Thoracic aorta (tissue), 2 donors: Measurements from ENCODE around the gene MYH15. TPM values are rescaled to one million over a fixed set of nuclear protein-coding genes. Genes with fewer than 3 reads are reported as not detected.

ENCODE experiments used
- ATAC-seq: fragments of 150-250 bp; one replicate; pipeline ENCODE4 v1.8.0; 2017; ENCODE audit warnings: low read depth; ENCODE audit not compliant: insufficient number of reproducible peaks, low FRiP score
- DNase-seq: peaks from one replicate; pipeline ENCODE4 v3.0.0-alpha.2; 2020; ENCODE audit warnings: low spot score
- H3K27ac ChIP-seq, 2 donors: fragments of 200-600 bp; sonication (generic); 1 replicate in 1 of 2; 2 replicates in 1 of 2; pipeline ENCODE4 v1.5.1; 2016; ENCODE audit warnings: mild to moderate bottlenecking in 2 of 2, moderate library complexity in 2 of 2
- H3K27me3 ChIP-seq: fragments of 200-600 bp; sonication (generic); replicated peaks from 2 replicates; pipeline ENCODE4 v1.6.0; 2016; ENCODE audit warnings: mild to moderate bottlenecking; ENCODE audit not compliant: insufficient read depth
- H3K36me3 ChIP-seq: fragments of 200-600 bp; sonication (generic); one replicate; pipeline ENCODE4 v1.5.1; 2016
- H3K4me1 ChIP-seq, 2 donors: fragments of 200-600 bp; sonication (generic); 1 replicate in 1 of 2; 2 replicates in 1 of 2; pipeline versions ENCODE4 v1.5.1 to v1.6.0; 2016; ENCODE audit warnings: low read depth in 2 of 2, mild to moderate bottlenecking in 1 of 2; ENCODE audit not compliant: control insufficient read depth in 1 of 2
- H3K4me3 ChIP-seq: fragments of 200-600 bp; sonication (generic); 2 replicates; pipeline ENCODE4 v1.5.1; 2016; ENCODE audit warnings: mild to moderate bottlenecking
- H3K9me3 ChIP-seq: fragments of 200-600 bp; sonication (generic); 2 replicates; pipeline ENCODE4 v1.5.1; 2016
- CTCF ChIP-seq: fragments of 200-600 bp; sonication (generic); IDR thresholded peaks from one replicate; pipeline ENCODE4 v1.5.1; 2019; ENCODE audit warnings: antibody characterized with exemption
- total RNA-seq, 2 donors: library from RNA; depleted of rRNA; stranded (reverse); fragments of >200 nt; gene quantifications; one replicate each; pipeline versions ENCODE4 v1.1.0 to v1.2.3, GENCODE V29; 2016

MYH15 gene
- total RNA-seq, 2 donors from 2014 or later = 0.14 TPM; not detected in 1

GRCh38 chr3:108511490-108511889, 1.1 kb upstream of the MYH15 start:
- DNase-seq (no peak), ATAC-seq (no peak)
- Histone ChIP-seq H3K4me3 (no peak overlapping the region), H3K36me3 (no peaks in the 10 kb centered on the region), H3K27ac (no peak overlapping the region), H3K9me3 (no peaks in the 10 kb centered on the region), H3K27me3 (no peaks in the 10 kb centered on the region), H3K4me1 (no peaks in the 10 kb centered on the region)
- no peak for TF ChIP-seq CTCF

- no peaks in the 10 kb centered on the region for H3K4me1 ChIP-seq
- no peak overlapping the region for H3K4me3 ChIP-seq
- no peaks in the 10 kb centered on the region for H3K27me3 ChIP-seq
- no peak for TF ChIP-seq CTCF
- DNase-seq (no peak), ATAC-seq (no peak)
- H3K27ac ChIP-seq = no peak overlapping the region
- no peaks in the 10 kb centered on the region for H3K9me3 ChIP-seq
- no peaks in the 10 kb centered on the region for H3K36me3 ChIP-seq
Observed at GRCh38 chr3:108511055-108511454, 659 bp upstream of the MYH15 start.

GRCh38 chr3:108509871-108510270, 525 bp downstream of the MYH15 start:
- H3K4me3 ChIP-seq = no peak overlapping the region
- TF ChIP-seq CTCF = no peak
- no peaks in the 10 kb centered on the region for H3K9me3 ChIP-seq
- ATAC-seq (no peak), DNase-seq (no peak)
- H3K27me3 ChIP-seq = no peaks in the 10 kb centered on the region
- H3K27ac ChIP-seq = no peak overlapping the region
- no peaks in the 10 kb centered on the region for H3K36me3 ChIP-seq
- no peaks in the 10 kb centered on the region for H3K4me1 ChIP-seq

- DNase-seq = no peak
- Histone ChIP-seq H3K9me3 (no peaks in the 10 kb centered on the region), H3K4me1 (no peaks in the 10 kb centered on the region), H3K27ac (no peak overlapping the region), H3K36me3 (no peaks in the 10 kb centered on the region), H3K27me3 (no peaks in the 10 kb centered on the region), H3K4me3 (no peak overlapping the region)
- no peak for TF ChIP-seq CTCF
- ATAC-seq = no peak
Observed at GRCh38 chr3:108509263-108509662, 1.1 kb downstream of the MYH15 start.

- no peak for TF ChIP-seq CTCF
- no peak for DNase-seq
- ATAC-seq = no peak
- Histone ChIP-seq H3K27me3 (no peaks in the 10 kb centered on the region), H3K4me1 (no peaks in the 10 kb centered on the region), H3K4me3 (no peak overlapping the region), H3K36me3 (no peaks in the 10 kb centered on the region), H3K27ac (no peak overlapping the region), H3K9me3 (no peaks in the 10 kb centered on the region)
Observed at GRCh38 chr3:108507902-108508301, 2.5 kb downstream of the MYH15 start.
